GM13976 (cell line): Measurements from ENCODE around the gene IL10.
A peak's percentile ranks its signal among the peaks of the same experiment; 100 is the strongest.

Experiments used
- DNase-seq: peaks from one replicate; pipeline ENCODE4 v3.0.0; 2012; ENCODE audit warnings: low spot score
- in situ Hi-C: fragments of 300-500 bp; cut with MboI; formaldehyde crosslinking; loops from one replicate; pipeline ENCODE4 v1.12.0; 2022; ENCODE audit warnings: low sequenced_read_pairs, mixed read lengths, inconsistent platforms; ENCODE audit not compliant: unreplicated experiment
- TF ChIP-seq, protein P1 (sequence below): IDR thresholded peaks from 2 replicates; pipeline ENCODE4 v1.5.1; 2012; ENCODE audit warnings: borderline replicate concordance, mild to moderate bottlenecking; ENCODE audit not compliant: insufficient read depth; ENCODE audit errors: extremely low read depth, missing control alignments, control extremely low read depth

Gene IL10

DNA sequence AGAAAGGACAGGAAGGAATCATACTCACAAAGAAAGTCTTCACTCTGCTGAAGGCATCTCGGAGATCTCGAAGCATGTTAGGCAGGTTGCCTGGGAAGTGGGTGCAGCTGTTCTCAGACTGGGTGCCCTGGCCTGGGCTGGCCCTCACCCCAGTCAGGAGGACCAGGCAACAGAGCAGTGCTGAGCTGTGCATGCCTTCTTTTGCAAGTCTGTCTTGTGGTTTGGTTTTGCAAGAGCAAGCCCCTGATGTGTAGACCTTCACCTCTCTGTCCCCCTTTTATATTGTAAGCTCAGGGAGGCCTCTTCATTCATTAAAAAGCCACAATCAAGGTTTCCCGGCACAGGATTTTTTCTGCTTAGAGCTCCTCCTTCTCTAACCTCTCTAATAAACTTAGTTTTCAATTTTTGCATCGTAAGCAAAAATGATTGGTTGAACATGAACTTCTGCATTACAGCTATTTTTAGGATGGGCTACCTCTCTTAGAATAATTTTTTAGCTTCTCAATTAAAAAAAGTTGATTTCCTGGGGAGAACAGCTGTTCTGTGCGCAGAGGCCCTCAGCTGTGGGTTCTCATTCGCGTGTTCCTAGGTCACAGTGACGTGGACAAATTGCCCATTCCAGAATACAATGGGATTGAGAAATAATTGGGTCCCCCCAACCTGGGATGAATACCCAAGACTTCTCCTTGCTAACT lies at the start of gene IL10:
Gene IL10, minus strand, starts transcription at position 252 of the 695 bp plus-strand sequence. Its CDS starts 59 bp downstream, at position 193.
- DNase-seq: no peak
- in situ Hi-C loops: no loop called here
- TF ChIP-seq, protein P1, sequence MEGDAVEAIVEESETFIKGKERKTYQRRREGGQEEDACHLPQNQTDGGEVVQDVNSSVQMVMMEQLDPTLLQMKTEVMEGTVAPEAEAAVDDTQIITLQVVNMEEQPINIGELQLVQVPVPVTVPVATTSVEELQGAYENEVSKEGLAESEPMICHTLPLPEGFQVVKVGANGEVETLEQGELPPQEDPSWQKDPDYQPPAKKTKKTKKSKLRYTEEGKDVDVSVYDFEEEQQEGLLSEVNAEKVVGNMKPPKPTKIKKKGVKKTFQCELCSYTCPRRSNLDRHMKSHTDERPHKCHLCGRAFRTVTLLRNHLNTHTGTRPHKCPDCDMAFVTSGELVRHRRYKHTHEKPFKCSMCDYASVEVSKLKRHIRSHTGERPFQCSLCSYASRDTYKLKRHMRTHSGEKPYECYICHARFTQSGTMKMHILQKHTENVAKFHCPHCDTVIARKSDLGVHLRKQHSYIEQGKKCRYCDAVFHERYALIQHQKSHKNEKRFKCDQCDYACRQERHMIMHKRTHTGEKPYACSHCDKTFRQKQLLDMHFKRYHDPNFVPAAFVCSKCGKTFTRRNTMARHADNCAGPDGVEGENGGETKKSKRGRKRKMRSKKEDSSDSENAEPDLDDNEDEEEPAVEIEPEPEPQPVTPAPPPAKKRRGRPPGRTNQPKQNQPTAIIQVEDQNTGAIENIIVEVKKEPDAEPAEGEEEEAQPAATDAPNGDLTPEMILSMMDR: no peak

DNA sequence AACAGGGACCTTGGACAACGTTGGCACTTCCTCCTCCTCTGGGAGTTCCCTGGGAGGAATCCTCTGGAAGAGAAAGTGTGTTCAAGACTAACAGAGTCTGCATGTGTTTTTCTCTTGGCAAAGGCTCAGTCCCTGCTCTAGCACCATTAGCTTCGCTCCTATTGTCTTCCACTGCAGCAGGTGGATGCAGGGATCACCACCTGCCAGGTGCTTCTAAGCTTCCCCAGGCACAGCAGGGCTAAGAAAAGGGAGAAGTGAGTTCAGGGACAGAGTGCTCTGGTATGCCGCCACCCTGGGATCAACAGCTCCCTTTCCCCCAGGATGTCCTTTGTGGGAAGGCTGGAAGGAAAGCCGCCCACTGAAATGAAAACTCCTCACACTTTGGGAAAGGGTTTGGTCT lies 49.2 kb upstream of the IL10 start:
- in situ Hi-C loops: no loop called here
- TF ChIP-seq, protein P1: no peak
- no peak for DNase-seq

DNA sequence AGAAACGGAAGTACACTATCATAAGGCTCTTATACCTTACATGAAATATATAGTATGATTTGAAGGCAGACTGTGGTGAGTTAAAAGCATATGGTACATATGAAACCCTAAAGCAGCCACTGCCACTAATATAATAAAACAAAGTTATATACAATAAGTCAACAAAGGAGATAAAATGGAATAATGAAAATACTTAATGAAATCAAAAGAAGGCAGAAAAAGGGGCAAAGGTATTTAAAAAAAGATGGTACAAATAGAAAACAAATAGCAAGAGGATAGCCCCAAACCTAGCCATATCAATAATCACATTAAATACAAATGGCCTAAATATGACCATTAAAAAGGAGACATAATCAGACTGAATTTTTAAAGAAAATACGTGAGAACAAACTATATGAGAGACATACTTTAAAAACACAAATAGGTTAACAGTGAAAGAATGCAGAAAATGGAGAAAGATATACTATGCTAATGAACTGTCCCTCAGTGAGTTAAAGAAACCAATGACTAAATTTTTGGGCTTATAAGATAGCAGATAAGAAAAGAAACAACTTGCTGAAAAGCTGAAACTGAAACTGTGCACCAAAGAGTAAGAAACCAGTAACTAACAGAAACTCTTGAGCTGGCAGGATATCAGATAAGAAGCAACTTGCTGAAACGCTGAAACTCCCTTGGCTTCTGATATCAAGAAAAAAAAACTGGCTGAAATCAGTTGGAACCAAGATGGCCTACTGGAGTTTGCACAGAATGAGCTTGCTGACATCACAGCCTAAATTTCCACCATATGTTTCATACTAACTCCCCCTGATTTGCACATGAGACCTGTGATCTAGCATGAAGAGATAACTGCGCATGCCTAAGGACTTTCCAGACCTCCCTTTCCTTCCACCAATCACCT lies 44.3 kb upstream of the IL10 start:
- TF ChIP-seq, protein P1: no peak
- in situ Hi-C loops: no loop called here
- DNase-seq: no peak

DNA sequence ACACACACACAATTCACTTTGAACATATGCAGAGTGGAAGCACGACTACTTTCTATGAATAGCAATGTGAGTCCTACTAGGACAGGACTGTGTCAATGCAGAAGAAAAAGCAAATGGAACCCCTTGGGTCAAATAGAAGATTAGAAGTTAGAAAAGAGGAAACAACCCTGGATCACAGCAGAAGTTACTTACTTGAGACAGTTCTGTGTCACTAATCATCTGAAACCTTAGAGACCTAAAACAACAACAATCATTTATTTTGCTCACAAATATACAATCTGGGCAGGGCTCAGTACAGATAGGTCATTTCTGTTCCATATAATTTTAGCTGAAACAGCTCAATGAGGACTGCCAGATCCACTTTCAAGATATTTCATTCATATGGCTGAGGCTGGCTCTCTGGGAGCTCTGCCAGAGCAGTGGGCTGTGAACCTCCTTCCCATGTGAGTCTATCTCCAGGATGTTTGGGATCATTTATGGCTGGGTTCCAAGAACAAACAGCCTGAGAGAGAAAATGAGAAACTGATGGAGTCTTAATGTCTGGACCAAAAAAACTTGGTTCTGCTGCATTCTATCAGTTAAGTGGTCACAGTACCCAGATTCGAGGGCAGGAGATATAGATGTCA lies 42.5 kb upstream of the IL10 start:
- in situ Hi-C loops: loop anchor here (5.0 kb wide), 2 partner anchors 78 to 162 kb away; no protein-coding TSS in a partner anchor
- TF ChIP-seq, protein P1: no peak
- no peak for DNase-seq

DNA sequence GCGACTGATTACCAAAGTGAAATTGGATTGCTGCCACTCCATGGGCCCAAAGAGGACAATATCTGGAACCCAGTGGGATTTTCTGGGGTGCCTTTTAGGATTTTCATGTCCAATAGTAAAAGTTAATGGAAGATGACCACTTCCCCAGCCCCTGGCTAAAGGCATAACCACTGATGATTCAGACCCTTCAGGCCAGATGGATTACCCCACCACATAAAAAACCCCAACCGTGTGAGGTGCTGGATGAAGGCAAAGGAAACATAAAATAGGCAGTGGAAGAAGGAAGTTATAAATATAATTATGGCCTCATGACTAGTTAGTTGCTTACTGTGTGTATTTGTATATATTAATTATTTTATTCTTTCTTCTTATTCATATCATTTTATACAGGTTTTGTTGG lies 40.2 kb upstream of the IL10 start:
- no peak for DNase-seq
- in situ Hi-C loops: loop anchor here (5.0 kb wide), 2 partner anchors 75 to 165 kb away; no protein-coding TSS in a partner anchor
- TF ChIP-seq, protein P1: no peak

- in situ Hi-C loops: loop anchor here (5.0 kb wide), 2 partner anchors 72 to 168 kb away; no protein-coding TSS in a partner anchor
- DNase-seq: no peak
- TF ChIP-seq, protein P1: peak; percentile 37
Measured at GRCh38 chr1:206809504-206810084, 37.3 kb upstream of the IL10 start.
